ENCODE measurements around the gene PAK3.

PAK3 gene

DNA sequence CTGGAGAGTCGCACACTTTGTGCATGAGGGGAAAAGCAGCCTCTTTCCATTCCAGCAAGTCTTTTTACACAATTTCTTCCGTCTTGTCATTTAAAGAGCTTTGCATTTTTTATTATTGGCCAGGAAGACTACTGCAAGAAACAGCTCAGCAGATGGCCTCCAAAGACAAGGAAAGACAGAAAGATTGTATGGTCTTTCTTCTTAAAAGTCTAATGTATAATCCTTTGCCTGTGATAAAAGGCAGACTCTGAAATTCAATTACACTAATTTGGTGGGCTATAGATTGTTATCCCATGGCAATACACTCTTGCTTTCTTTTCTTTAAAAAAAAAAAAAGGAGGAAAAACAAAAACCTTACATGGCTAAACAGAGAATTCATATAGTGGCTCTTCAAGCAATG is 168.4 kb downstream of the PAK3 start:
- H3K9ac ChIP-seq = no peak overlapping the region
- TF ChIP-seq, protein P1, sequence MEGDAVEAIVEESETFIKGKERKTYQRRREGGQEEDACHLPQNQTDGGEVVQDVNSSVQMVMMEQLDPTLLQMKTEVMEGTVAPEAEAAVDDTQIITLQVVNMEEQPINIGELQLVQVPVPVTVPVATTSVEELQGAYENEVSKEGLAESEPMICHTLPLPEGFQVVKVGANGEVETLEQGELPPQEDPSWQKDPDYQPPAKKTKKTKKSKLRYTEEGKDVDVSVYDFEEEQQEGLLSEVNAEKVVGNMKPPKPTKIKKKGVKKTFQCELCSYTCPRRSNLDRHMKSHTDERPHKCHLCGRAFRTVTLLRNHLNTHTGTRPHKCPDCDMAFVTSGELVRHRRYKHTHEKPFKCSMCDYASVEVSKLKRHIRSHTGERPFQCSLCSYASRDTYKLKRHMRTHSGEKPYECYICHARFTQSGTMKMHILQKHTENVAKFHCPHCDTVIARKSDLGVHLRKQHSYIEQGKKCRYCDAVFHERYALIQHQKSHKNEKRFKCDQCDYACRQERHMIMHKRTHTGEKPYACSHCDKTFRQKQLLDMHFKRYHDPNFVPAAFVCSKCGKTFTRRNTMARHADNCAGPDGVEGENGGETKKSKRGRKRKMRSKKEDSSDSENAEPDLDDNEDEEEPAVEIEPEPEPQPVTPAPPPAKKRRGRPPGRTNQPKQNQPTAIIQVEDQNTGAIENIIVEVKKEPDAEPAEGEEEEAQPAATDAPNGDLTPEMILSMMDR (IDR thresholded peaks at IDR 0.05) = no peak
- H3K4me1 ChIP-seq = no peaks in the 10 kb centered on the region
- H3K79me2 ChIP-seq = no peaks in the 10 kb centered on the region
- H2AFZ ChIP-seq = no peak overlapping the region
- H3K27me3 ChIP-seq (ENCODE audit: control insufficient read depth, insufficient read depth, low read length) = no peaks in the 10 kb centered on the region
- no peak overlapping the region for H3K27ac ChIP-seq
- H3K4me3 ChIP-seq (ENCODE audit: low read depth, low read length) = no peak overlapping the region
- no peaks in the 10 kb centered on the region for H3K36me3 ChIP-seq (ENCODE audit: control insufficient read depth, insufficient read depth, low read length)
- H3K9me3 ChIP-seq (ENCODE audit: control insufficient read depth, low read length) = no peaks in the 10 kb centered on the region
- H3K4me2 ChIP-seq (ENCODE audit: low read length) = no peak overlapping the region

DNA sequence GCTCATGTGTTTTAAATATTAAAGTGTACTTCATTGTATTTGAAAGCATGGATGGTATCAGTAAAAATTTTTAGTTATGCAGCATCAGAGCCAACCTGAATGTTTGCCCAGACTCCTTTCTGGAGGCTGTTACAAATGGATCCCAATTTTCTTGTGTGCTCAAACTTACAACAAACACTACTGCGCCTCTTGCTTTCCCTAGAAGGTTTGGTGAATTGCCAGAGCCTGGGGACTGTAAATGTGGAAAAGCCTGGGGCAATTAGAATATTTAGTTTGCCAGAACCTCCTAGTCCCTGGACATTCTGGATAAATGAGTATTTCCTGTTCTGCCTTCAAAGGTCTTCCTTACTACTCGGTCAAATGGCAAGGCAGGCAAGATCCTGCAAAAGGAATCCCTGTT is 169.5 kb downstream of the PAK3 start:
- H3K36me3 ChIP-seq (ENCODE audit: control insufficient read depth, insufficient read depth, low read length) = no peaks in the 10 kb centered on the region
- H3K9me3 ChIP-seq (ENCODE audit: control insufficient read depth, low read length) = no peaks in the 10 kb centered on the region
- H3K27ac ChIP-seq = no peak overlapping the region
- no peak overlapping the region for H2AFZ ChIP-seq
- H3K79me2 ChIP-seq = no peaks in the 10 kb centered on the region
- H3K4me1 ChIP-seq = no peaks in the 10 kb centered on the region
- H3K4me2 ChIP-seq (ENCODE audit: low read length) = no peak overlapping the region
- no peaks in the 10 kb centered on the region for H3K27me3 ChIP-seq (ENCODE audit: control insufficient read depth, insufficient read depth, low read length)
- no peak overlapping the region for H3K9ac ChIP-seq
- TF ChIP-seq, protein P1 (IDR thresholded peaks at IDR 0.05) = no peak
- no peak overlapping the region for H3K4me3 ChIP-seq (ENCODE audit: low read depth, low read length)

DNA sequence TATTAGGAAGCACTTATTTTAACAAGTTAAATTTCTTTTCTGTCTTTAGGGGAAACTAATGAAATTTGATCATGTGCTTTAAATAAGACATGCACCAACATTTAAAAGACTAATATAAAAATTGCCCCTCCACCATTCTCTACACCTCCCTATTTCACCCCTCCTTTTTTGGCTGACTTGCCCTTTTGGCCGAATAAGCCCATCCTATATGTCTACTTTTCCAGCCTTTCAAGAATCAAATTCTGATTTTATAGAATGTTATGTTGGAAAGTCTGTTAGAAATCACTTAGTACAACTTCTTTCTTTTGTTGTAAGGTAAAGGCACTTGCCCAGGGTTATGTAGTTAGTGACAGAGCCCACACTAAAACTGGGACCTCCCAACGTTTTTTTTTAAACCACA is 172.5 kb downstream of the PAK3 start:
- Histone ChIP-seq H2AFZ (no peak overlapping the region), H3K4me1 (no peaks in the 10 kb centered on the region), H3K9me3 (ENCODE audit: control insufficient read depth, low read length) (no peaks in the 10 kb centered on the region), H3K36me3 (ENCODE audit: control insufficient read depth, insufficient read depth, low read length) (no peaks in the 10 kb centered on the region), H3K9ac (no peak overlapping the region), H3K79me2 (no peaks in the 10 kb centered on the region), H3K4me3 (ENCODE audit: low read depth, low read length) (no peak overlapping the region), H3K27ac (no peak overlapping the region), H3K27me3 (ENCODE audit: control insufficient read depth, insufficient read depth, low read length) (no peaks in the 10 kb centered on the region), H3K4me2 (ENCODE audit: low read length) (no peak overlapping the region)
- TF ChIP-seq, protein P1 (IDR thresholded peaks at IDR 0.05) = no peak

DNA sequence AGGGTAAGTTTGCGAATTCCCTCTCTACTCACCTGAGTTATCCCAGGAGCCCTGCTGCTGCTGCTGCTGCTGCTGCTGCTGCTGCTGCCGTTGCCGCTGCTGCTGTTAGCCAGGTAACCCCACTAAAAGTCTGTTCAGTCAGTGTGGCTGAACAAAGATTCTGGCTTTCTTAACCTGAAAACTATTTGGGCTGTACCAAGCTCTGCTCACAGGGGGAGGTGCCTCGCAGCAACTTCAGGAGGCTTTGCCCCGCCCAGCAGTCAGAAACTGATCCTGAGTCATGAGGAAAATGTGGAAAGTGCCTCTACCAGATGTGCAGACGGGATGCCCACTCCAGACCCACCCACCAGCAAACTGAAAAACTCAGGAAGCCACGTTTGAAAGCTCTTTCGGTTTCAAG is 174.3 kb downstream of the PAK3 start, which contains the start of gene CAPN6:
TSS of gene CAPN6 (minus strand) at position 145 of the 400 bp plus-strand sequence. CDS start 6,547 bp downstream, outside the sequence.
- Histone ChIP-seq H3K4me2 (ENCODE audit: low read length) (no peak within 1 kb of the TSS), H3K4me1 (no peaks in the 10 kb centered on the region), H3K36me3 (ENCODE audit: control insufficient read depth, insufficient read depth, low read length) (no peaks in the 10 kb centered on the region), H3K79me2 (no peaks in the 10 kb centered on the region), H3K9me3 (ENCODE audit: control insufficient read depth, low read length) (no peaks in the 10 kb centered on the region), H3K9ac (no peak within 1 kb of the TSS), H3K27ac (no peak within 1 kb of the TSS), H3K4me3 (ENCODE audit: low read depth, low read length) (no peak within 1 kb of the TSS), H3K27me3 (ENCODE audit: control insufficient read depth, insufficient read depth, low read length) (no peaks in the 10 kb centered on the region), H2AFZ (peak within 1 kb of the TSS; percentile 17)
- TF ChIP-seq, protein P1 (IDR thresholded peaks at IDR 0.05) = no peak
